DOHH2 (cell line): ENCODE data around the gene CALU.

Source experiments
- H3F3A ChIP-seq: fragments of 200-600 bp; sonication (generic), shearing (Covaris generic); 2 replicates; pipeline ENCODE4 v1.6.0; 2016; ENCODE audit warnings: antibody characterized with exemption, mild to moderate bottlenecking; ENCODE audit not compliant: control insufficient read depth, insufficient read depth
- H3K27ac ChIP-seq: fragments of 200-600 bp; sonication (generic); 2 replicates; pipeline ENCODE4 v1.5.1; 2014; ENCODE audit warnings: low read depth, mild to moderate bottlenecking, low read length, moderate library complexity
- H3K27me3 ChIP-seq: fragments of 200-600 bp; sonication (generic); 2 replicates; pipeline ENCODE4 v1.6.1; 2014; ENCODE audit warnings: mild to moderate bottlenecking, low read length, mixed read lengths; ENCODE audit not compliant: control insufficient read depth
- H3K36me3 ChIP-seq: fragments of 200-600 bp; sonication (generic); 2 replicates; pipeline ENCODE4 v1.6.1; 2014; ENCODE audit warnings: mild to moderate bottlenecking, low read length, moderate library complexity, mixed read lengths; ENCODE audit not compliant: control insufficient read depth
- H3K4me1 ChIP-seq: fragments of 200-600 bp; sonication (generic); 2 replicates; pipeline ENCODE4 v1.6.1; 2014; ENCODE audit warnings: mild to moderate bottlenecking, low read length, mixed read lengths; ENCODE audit not compliant: control insufficient read depth
- H3K4me2 ChIP-seq: fragments of 200-600 bp; sonication (generic); 2 replicates; pipeline ENCODE4 v1.6.0; 2014; ENCODE audit warnings: mild to moderate bottlenecking, low read length, moderate library complexity
- H3K4me3 ChIP-seq: fragments of 200-600 bp; sonication (generic); 2 replicates; pipeline ENCODE4 v1.5.1; 2014; ENCODE audit warnings: mild to moderate bottlenecking, low read length, mixed read lengths
- H3K79me2 ChIP-seq: fragments of 200-600 bp; sonication (generic); 2 replicates; pipeline ENCODE4 v1.6.1; 2014; ENCODE audit warnings: mild to moderate bottlenecking, low read length, mixed read lengths; ENCODE audit not compliant: control insufficient read depth
- H3K9me2 ChIP-seq: fragments of 200-600 bp; sonication (generic); replicated peaks from 2 replicates; pipeline ENCODE4 v1.6.1; 2014; ENCODE audit warnings: mild to moderate bottlenecking, low read length, mixed read lengths; ENCODE audit not compliant: control insufficient read depth
- H3K9me3 ChIP-seq: fragments of 200-600 bp; sonication (generic); 2 replicates; pipeline ENCODE4 v1.6.1; 2014; ENCODE audit warnings: antibody characterized with exemption, low read length, mixed read lengths; ENCODE audit not compliant: control insufficient read depth, insufficient read depth
- H4K20me1 ChIP-seq: fragments of 200-600 bp; sonication (generic); 2 replicates; pipeline ENCODE4 v1.6.0; 2014; ENCODE audit warnings: low read depth, mild to moderate bottlenecking, antibody characterized with exemption, low read length, moderate library complexity; ENCODE audit not compliant: control insufficient read depth, insufficient read depth
- EZH2phosphoT487 ChIP-seq: fragments of 200-600 bp; sonication (generic); IDR thresholded peaks from 2 replicates; pipeline ENCODE4 v1.6.1; 2017; ENCODE audit warnings: borderline replicate concordance, mild to moderate bottlenecking, antibody characterized with exemption, low read length, moderate library complexity, mixed read lengths
- TF ChIP-seq, protein P1 (sequence below): fragments of 200-600 bp; sonication (generic); IDR thresholded peaks from one replicate; pipeline ENCODE4 v1.5.1; 2014; ENCODE audit warnings: antibody characterized with exemption, mild to moderate bottlenecking, low read depth, low read length; ENCODE audit not compliant: poor library complexity, severe bottlenecking

Gene CALU

DNA sequence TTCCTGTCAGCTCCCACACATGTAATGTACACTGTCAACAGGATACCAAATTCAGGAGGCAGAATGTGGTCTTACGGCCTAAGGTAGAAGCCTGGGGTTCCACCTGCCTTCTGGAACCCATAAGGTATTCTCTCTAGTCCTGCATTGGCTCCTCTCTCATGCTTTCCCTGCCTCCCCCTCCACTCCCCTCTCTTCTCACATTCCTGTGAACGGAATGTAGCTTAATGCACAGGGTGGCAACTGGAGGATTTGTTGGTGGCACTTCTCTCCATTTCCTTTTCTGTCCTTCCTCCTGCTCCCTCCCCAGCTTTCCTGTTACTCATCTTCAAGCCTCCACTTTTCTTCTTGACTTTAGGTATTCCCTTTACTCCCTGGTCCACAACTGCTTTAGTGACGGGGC, 79.5 kb downstream of the CALU start:
- no peaks in the 10 kb centered on the region for H4K20me1 ChIP-seq
- no peaks in the 10 kb centered on the region for H3K9me3 ChIP-seq
- no peak overlapping the region for H3K4me3 ChIP-seq
- H3K4me2 ChIP-seq: no peak overlapping the region
- H3K36me3 ChIP-seq: no peaks in the 10 kb centered on the region
- peaks cover 15% of the 10 kb centered on the region for H3K4me1 ChIP-seq
- no peak overlapping the region for H3K27ac ChIP-seq
- no peaks in the 10 kb centered on the region for H3K27me3 ChIP-seq
- H3K9me2 ChIP-seq: no peaks in the 10 kb centered on the region
- TF ChIP-seq, protein P1, sequence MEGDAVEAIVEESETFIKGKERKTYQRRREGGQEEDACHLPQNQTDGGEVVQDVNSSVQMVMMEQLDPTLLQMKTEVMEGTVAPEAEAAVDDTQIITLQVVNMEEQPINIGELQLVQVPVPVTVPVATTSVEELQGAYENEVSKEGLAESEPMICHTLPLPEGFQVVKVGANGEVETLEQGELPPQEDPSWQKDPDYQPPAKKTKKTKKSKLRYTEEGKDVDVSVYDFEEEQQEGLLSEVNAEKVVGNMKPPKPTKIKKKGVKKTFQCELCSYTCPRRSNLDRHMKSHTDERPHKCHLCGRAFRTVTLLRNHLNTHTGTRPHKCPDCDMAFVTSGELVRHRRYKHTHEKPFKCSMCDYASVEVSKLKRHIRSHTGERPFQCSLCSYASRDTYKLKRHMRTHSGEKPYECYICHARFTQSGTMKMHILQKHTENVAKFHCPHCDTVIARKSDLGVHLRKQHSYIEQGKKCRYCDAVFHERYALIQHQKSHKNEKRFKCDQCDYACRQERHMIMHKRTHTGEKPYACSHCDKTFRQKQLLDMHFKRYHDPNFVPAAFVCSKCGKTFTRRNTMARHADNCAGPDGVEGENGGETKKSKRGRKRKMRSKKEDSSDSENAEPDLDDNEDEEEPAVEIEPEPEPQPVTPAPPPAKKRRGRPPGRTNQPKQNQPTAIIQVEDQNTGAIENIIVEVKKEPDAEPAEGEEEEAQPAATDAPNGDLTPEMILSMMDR: no peak
- no peak for TF ChIP-seq EZH2phosphoT487
- peaks cover 4% of the 10 kb centered on the region for H3F3A ChIP-seq
- H3K79me2 ChIP-seq: no peaks in the 10 kb centered on the region
